Astrocyte (in vitro differentiated cells and primary cell): ENCODE data around the gene IDUA.

ENCODE experiments used
- EZH2 ChIP-seq: IDR thresholded peaks from 2 replicates; pipeline ENCODE4 v1.6.1; 2012; ENCODE audit warnings: mild to moderate bottlenecking, low read length, inconsistent platforms; ENCODE audit not compliant: insufficient read depth
- TF ChIP-seq, protein P1 (sequence below): IDR thresholded peaks from 2 replicates; pipeline ENCODE4 v1.5.1; 2011; ENCODE audit warnings: low read depth, mild to moderate bottlenecking, inconsistent platforms, low read length, moderate library complexity; ENCODE audit not compliant: insufficient read depth

DNA sequence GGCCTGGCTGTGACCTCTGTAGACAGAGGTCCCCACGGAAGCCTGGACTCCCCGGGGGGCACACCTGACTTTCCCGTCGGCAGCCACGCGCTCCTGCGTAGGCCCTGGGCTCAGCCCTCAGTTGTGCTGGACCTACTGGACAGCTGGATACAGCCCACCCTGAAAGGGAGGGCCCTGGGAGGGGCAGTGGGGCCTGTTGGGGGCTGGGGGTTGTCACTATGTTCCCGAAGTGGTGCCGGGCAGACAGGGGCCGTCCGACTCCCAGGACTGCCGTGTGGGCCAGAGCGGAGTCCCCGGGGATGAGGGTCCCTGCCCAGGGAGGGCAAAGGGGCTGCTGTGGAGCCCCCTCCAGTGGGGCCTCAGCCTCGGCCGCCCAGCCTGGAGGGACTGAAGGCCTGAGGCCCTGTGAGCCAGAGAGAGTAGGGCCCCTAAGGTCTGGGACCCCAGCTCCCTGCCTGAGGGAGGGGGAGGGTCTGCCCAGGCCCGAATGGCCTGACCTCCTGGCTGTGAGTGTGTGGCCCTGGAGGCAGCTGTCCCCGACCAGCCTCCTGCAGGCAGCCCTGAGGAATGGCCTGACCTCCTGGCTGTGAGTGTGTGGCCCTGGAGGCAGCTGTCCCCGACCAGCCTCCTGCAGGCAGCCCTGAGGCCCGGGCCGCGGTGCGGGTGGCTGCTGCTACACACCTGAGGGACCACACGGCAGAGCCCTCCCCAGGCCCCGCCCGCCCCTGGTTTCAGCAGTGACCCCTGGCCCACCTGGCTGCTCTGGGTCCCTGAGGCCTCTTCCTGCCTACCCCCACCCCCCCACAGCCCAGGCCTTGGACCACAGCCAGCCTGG, 50.3 kb downstream of the IDUA start:
- TF ChIP-seq, protein P1, sequence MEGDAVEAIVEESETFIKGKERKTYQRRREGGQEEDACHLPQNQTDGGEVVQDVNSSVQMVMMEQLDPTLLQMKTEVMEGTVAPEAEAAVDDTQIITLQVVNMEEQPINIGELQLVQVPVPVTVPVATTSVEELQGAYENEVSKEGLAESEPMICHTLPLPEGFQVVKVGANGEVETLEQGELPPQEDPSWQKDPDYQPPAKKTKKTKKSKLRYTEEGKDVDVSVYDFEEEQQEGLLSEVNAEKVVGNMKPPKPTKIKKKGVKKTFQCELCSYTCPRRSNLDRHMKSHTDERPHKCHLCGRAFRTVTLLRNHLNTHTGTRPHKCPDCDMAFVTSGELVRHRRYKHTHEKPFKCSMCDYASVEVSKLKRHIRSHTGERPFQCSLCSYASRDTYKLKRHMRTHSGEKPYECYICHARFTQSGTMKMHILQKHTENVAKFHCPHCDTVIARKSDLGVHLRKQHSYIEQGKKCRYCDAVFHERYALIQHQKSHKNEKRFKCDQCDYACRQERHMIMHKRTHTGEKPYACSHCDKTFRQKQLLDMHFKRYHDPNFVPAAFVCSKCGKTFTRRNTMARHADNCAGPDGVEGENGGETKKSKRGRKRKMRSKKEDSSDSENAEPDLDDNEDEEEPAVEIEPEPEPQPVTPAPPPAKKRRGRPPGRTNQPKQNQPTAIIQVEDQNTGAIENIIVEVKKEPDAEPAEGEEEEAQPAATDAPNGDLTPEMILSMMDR: no peak
- no peak for TF ChIP-seq EZH2
